Endothelial cell of umbilical vein (primary cell): ENCODE measurements around the gene CCDC91. TPM values are rescaled to one million over a fixed set of nuclear protein-coding genes. Genes with fewer than 3 reads are reported as not detected.

Experiments used
- BruUV-seq: library from RNA; stranded (reverse); fragments of 400-500 nt; replicated peaks from 2 replicates; lab custom pipeline; 2021; lab: Mats Ljungman, UMichigan
- CTCF ChIA-PET: fragments of 300-600, 350-600 bp; sonication (Branson Sonifier 250); formaldehyde crosslinking; loops from one replicate; lab custom pipeline; 2021; ENCODE audit warnings: antibody characterized with exemption, inconsistent platforms; lab: Charles Lee
- POLR2A ChIA-PET: fragments of 300-600, 350-600 bp; sonication (Branson Sonifier 250); formaldehyde crosslinking; loops from one replicate; lab custom pipeline; 2021; ENCODE audit warnings: antibody characterized with exemption, inconsistent platforms; lab: Charles Lee
- DNase-seq: peaks from one replicate; pipeline ENCODE4 v3.0.0-alpha.2; 2011; ENCODE audit warnings: low read depth, low spot score
- FAIRE-seq: peaks from 2 replicates; lab custom pipeline; 2011; peaks lifted over from hg19 to GRCh38; lab: Jason Lieb, UNC
- H2AFZ ChIP-seq: 2 replicates; pipeline ENCODE4 v1.6.0; 2012; ENCODE audit warnings: low read depth, low read length, control low read depth, inconsistent platforms
- H3K27ac ChIP-seq: 2 replicates; pipeline ENCODE4 v1.5.1; 2011; ENCODE audit warnings: low read depth, mild to moderate bottlenecking, control low read depth, low read length, moderate library complexity; ENCODE audit not compliant: insufficient read depth
- H3K27me3 ChIP-seq, 2 experiments: 2 replicates each; pipeline versions ENCODE4 v1.6.0 to v1.6.1; 2011; ENCODE audit warnings: low read length in 2 of 2, mixed read lengths in 1 of 2; ENCODE audit not compliant: control insufficient read depth in 2 of 2, insufficient read depth in 2 of 2
- H3K36me3 ChIP-seq, 2 experiments: 2 replicates in 1 of 2; 3 replicates in 1 of 2; pipeline ENCODE4 v1.5.1; 2011; ENCODE audit warnings: low read length in 2 of 2, mild to moderate bottlenecking in 1 of 2, moderate library complexity in 1 of 2; ENCODE audit not compliant: control insufficient read depth in 2 of 2, insufficient read depth in 2 of 2; ENCODE audit errors: extremely low read depth in 1 of 2
- H3K4me1 ChIP-seq: 3 replicates; pipeline ENCODE4 v1.5.1; 2011; ENCODE audit warnings: mild to moderate bottlenecking, low read length; ENCODE audit not compliant: control insufficient read depth, insufficient read depth; ENCODE audit errors: extremely low read depth
- H3K4me2 ChIP-seq: 2 replicates; pipeline ENCODE4 v1.6.1; 2011; ENCODE audit warnings: low read length, control low read depth, mixed read lengths; ENCODE audit not compliant: insufficient read depth
- H3K4me3 ChIP-seq, 3 experiments: fragments of 200-600 bp in 1 of 3; sonication (generic), shearing (Covaris generic) in 1 of 3; replicated peaks in 1 of 3; 2 replicates each; pipeline ENCODE4 v1.5.1; 2011 to 2016; ENCODE audit warnings: control low read depth in 3 of 3, low read length in 3 of 3, mild to moderate bottlenecking in 2 of 3, inconsistent platforms in 1 of 3, low read depth in 1 of 3, moderate library complexity in 1 of 3; ENCODE audit not compliant: insufficient read depth in 1 of 3
- H3K79me2 ChIP-seq: 2 replicates; pipeline ENCODE4 v1.6.0; 2012; ENCODE audit warnings: low read length, inconsistent platforms; ENCODE audit not compliant: control insufficient read depth, insufficient read depth
- H3K9ac ChIP-seq: replicated peaks from 2 replicates; pipeline ENCODE3; 2011; ENCODE audit warnings: low read length, control low read depth; ENCODE audit not compliant: insufficient read depth; ENCODE audit errors: extremely low read depth
- H3K9me1 ChIP-seq: replicated peaks from 3 replicates; pipeline ENCODE4 v1.6.0; 2011; ENCODE audit warnings: mild to moderate bottlenecking, low read length; ENCODE audit not compliant: control insufficient read depth, insufficient read depth; ENCODE audit errors: extremely low read depth
- H3K9me3 ChIP-seq: replicated peaks from 2 replicates; pipeline ENCODE4 v1.5.1; 2012; ENCODE audit warnings: low read length, inconsistent platforms; ENCODE audit not compliant: control insufficient read depth, insufficient read depth
- H4K20me1 ChIP-seq: replicated peaks from 2 replicates; pipeline ENCODE3; 2011; ENCODE audit warnings: mild to moderate bottlenecking, low read length; ENCODE audit not compliant: control insufficient read depth, insufficient read depth; ENCODE audit errors: extremely low read depth
- CTCF ChIP-seq, 2 donors: IDR thresholded peaks; 1 replicate in 1 of 2; 2 replicates in 1 of 2; pipeline ENCODE4 v1.5.1; 2011; ENCODE audit warnings: low read length in 2 of 2, mild to moderate bottlenecking in 2 of 2, moderate library complexity in 2 of 2, control low read depth in 1 of 2, inconsistent platforms in 1 of 2, low read depth in 1 of 2; ENCODE audit not compliant: insufficient read depth in 1 of 2; ENCODE audit errors: extremely low read depth in 1 of 2
- EZH2 ChIP-seq: IDR thresholded peaks from 2 replicates; pipeline ENCODE4 v1.6.1; 2012; ENCODE audit warnings: borderline replicate concordance, low read depth, mild to moderate bottlenecking, moderate library complexity, low read length, inconsistent platforms; ENCODE audit not compliant: severe bottlenecking
- FOS ChIP-seq: IDR thresholded peaks from 2 replicates; pipeline ENCODE4 v1.6.1; 2011; ENCODE audit warnings: mild to moderate bottlenecking, low read length, moderate library complexity, borderline replicate concordance; ENCODE audit not compliant: insufficient read depth
- GATA2 ChIP-seq: IDR thresholded peaks from 2 replicates; pipeline ENCODE4 v1.7.0; 2011; ENCODE audit warnings: low read depth, mild to moderate bottlenecking, moderate library complexity, mixed read lengths, low read length; ENCODE audit not compliant: insufficient read length, insufficient read depth
- JUN ChIP-seq: IDR thresholded peaks from 2 replicates; pipeline ENCODE4 v1.6.1; 2011; ENCODE audit warnings: borderline replicate concordance, low read depth; ENCODE audit not compliant: insufficient read length, insufficient read depth
- MYC ChIP-seq: IDR thresholded peaks from one replicate; pipeline ENCODE4 v1.6.1; 2011; ENCODE audit warnings: mild to moderate bottlenecking, low read depth, low read length
- POLR2A ChIP-seq: IDR thresholded peaks from 2 replicates; pipeline ENCODE4 v1.6.1; 2012; ENCODE audit warnings: low read depth, mild to moderate bottlenecking, control low read depth, low read length
- POLR2AphosphoS5 ChIP-seq: IDR thresholded peaks from 2 replicates; pipeline ENCODE4 v1.6.1; 2012; ENCODE audit warnings: low read depth, mild to moderate bottlenecking, control low read depth, low read length, moderate library complexity; ENCODE audit not compliant: insufficient read depth
- dilution Hi-C: fragments of 300-500 bp; cut with MboI; formaldehyde crosslinking; loops from one replicate; pipeline ENCODE4 v1.15.0; 2019; ENCODE audit warnings: low sequenced_read_pairs; ENCODE audit not compliant: extremely low pct_ligation_motif_present
- intact Hi-C: fragments of 100-400 bp; cut with micrococcal nuclease; formaldehyde crosslinking; loops from one replicate; pipeline ENCODE4 v1.10.0; 2022
- polyA plus RNA-seq, 4 experiments: library from polyadenylated mRNA; depleted of rRNA in 3 of 4; stranded (reverse) in 3 of 4; unstranded in 1 of 4; fragments of >200 nt; gene quantifications; 2 replicates each; pipeline versions ENCODE4 v1.2.1 to v1.2.3, GENCODE V29; 2011 to 2012; ENCODE audit warnings: missing spikeins in 1 of 4
- total RNA-seq: library from RNA; stranded (reverse); gene quantifications from 2 replicates; pipeline ENCODE4 v1.2.3, GENCODE V29; 2021
- TF ChIP-seq, protein P1 (sequence below): IDR thresholded peaks from 2 replicates; pipeline ENCODE4 v1.6.1; 2011; ENCODE audit not compliant: insufficient read depth, insufficient read length

Gene CCDC91
- total and polyA plus RNA-seq, 2 donors (not counting 3 experiments of a cell fraction or from before 2014, with no cell fraction given): 3.8 to 10.5 TPM

DNA sequence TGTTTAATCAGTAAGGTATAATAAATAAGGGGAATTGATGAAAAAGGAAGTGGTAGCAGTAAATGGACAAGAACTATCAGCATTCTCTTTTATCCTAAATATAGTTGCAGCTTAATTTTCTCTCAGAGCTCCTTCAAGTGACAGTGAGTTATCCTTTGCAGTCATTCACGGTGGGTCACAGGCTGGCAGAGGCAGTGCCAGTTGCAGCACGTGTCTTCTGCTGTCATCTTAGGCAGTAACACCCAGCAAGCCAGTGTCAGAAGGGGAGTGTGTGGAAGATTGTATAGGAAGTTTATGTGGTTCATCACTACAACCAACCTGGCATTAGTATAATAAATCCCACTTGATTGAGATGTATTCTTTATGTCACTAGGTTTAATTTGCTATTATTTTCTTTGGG lies 170.0 kb downstream of the CCDC91 start:
- no peaks in the 10 kb centered on the region for H3K27me3 ChIP-seq
- H3K9me3 ChIP-seq: no peaks in the 10 kb centered on the region
- no peak overlapping the region for H2AFZ ChIP-seq
- ChIA-PET CTCF (no interaction called here), POLR2A (no interaction called here)
- H3K4me3 ChIP-seq: no peak overlapping the region
- H3K9me1 ChIP-seq: no peaks in the 10 kb centered on the region
- intact Hi-C loops: no loop called here
- no peak overlapping the region for H3K9ac ChIP-seq
- BruUV-seq: no TSS peak
- H3K4me2 ChIP-seq: no peak overlapping the region
- H3K36me3 ChIP-seq: no peaks in the 10 kb centered on the region
- FAIRE-seq (no peak), DNase-seq (no peak)
- no peak overlapping the region for H3K27ac ChIP-seq
- TF ChIP-seq MYC: no peak
- TF ChIP-seq, protein P1, sequence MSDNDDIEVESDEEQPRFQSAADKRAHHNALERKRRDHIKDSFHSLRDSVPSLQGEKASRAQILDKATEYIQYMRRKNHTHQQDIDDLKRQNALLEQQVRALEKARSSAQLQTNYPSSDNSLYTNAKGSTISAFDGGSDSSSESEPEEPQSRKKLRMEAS: no peak
- TF ChIP-seq FOS: no peak
- TF ChIP-seq GATA2: no peak
- dilution Hi-C loops: no loop called here
- H3K79me2 ChIP-seq: no peaks in the 10 kb centered on the region
- no peaks in the 10 kb centered on the region for H3K4me1 ChIP-seq
- H4K20me1 ChIP-seq: no peaks in the 10 kb centered on the region

GRCh38 chr12:28367326-28367725 lies 177.1 kb downstream of the CCDC91 start:
- Histone ChIP-seq H3K27ac (no peak overlapping the region), H2AFZ (no peak overlapping the region), H3K4me2 (no peak overlapping the region), H3K9me3 (no peaks in the 10 kb centered on the region), H3K9me1 (no peaks in the 10 kb centered on the region), H3K4me1 (no peaks in the 10 kb centered on the region), H3K36me3 (no peaks in the 10 kb centered on the region), H3K79me2 (no peaks in the 10 kb centered on the region), H3K27me3 (no peaks in the 10 kb centered on the region), H3K9ac (no peak overlapping the region), H4K20me1 (no peaks in the 10 kb centered on the region), H3K4me3 (no peak overlapping the region)
- POLR2A ChIA-PET: no interaction called here
- CTCF ChIA-PET: no interaction called here
- DNase-seq (no peak), FAIRE-seq (no peak)
- dilution Hi-C loops: no loop called here
- intact Hi-C loops: no loop called here
- BruUV-seq: no TSS peak
- TF ChIP-seq POLR2AphosphoS5 (no peak), POLR2A (no peak), MYC (no peak), GATA2 (no peak), FOS (no peak), CTCF (IDR thresholded peaks at IDR 0.05; ENCODE audit: extremely low read depth in 1 of 2, insufficient read depth in 1 of 2, low read depth in 1 of 2, low read length in 2 of 2) (no peak), JUN (no peak), EZH2 (no peak)
- TF ChIP-seq, protein P1: no peak
